IPS-18c (cell line): ENCODE measurements around the gene NEU4.

Source experiments
- H3K4me3 ChIP-seq: 2 replicates; pipeline ENCODE4 v1.7.0; 2013; ENCODE audit warnings: low read depth, mild to moderate bottlenecking, low read length, moderate library complexity; ENCODE audit not compliant: insufficient read depth
- H3K9me3 ChIP-seq: one replicate; pipeline ENCODE4 v1.6.1; 2013; ENCODE audit warnings: mild to moderate bottlenecking, low read length, moderate library complexity; ENCODE audit not compliant: control insufficient read depth, insufficient read depth

NEU4 gene

DNA sequence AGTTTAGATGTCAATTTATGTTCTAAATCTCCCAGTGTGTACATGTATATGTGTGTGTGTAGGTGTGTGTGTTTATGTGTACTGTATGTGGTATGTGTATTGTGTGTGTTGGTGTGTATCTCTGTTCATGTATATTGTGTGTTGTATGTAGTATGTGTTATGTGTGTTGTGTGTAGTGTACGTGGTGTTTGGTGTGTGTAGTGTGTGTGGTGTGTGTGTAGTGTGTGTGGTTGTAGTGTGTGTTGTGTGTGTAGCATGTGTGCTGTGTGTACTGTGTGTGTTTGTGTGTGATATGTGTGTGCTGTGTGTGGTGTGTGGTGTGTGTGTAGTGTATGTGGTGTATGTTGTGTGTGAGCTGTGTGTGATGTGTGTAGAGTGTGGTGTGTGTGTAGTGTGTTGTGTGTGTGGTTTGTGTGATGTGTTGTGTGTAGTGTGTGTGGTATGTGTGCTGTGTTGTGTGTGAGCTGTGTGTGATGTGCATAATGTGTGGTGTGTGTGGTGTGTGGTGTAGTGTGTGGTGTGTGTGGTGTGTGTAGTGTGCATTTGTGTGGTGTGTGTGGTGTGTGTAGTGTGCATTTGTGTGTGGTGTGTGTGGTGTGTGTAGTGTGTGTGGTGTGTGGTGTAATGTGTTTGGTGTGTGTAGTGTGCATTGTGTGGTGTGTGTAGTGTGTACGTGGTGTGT lies 55.3 kb downstream of the NEU4 start:
- no peaks in the 10 kb centered on the region for H3K9me3 ChIP-seq
- H3K4me3 ChIP-seq, result no peak overlapping the region

DNA sequence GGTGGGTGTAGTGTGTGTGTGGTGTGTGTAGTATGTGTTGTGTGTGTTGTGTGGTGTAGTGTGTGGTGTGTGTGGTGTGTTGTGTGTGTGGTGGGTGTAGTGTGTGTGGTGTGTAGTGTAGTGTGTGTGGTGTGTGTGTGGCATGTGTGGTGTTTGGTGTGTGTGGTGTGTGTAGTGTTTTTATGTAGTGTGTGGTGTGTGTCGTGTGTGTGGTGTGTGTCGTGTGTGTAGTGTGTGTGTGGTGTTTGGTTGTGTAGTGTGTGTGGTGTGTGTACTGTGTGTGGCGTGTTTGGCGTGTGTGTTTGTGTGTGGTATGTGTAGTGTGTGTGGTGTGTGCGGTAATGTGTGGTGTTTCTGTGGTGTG lies 55.8 kb downstream of the NEU4 start:
- H3K9me3 ChIP-seq, result no peaks in the 10 kb centered on the region
- H3K4me3 ChIP-seq, result no peak overlapping the region

DNA sequence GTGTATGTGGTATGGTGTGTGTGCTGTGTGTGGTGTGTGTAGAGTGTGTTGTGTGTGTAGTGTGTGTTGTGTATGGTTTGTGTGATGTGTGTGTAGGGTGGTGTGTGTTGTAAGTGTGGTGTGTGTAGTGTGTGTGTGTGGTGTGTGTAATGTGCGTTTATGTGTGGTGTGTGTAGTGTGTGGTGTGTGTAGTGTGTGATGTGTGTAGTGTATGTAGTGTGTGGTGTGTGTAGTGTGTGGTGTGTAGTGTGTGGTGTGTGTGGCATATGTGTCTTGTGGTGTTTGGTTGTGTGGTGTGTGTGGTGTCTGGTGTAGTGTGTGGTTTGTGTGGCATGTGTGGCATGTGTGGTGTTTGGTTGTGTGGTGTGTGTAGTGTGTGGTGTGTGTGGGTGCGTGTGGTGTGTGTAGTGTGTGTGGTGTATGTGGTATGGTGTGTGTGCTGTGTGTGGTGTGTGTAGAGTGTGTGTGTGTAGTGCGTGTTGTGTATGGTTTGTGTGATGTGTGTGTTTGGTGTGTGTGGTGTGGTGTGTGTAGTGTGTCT lies 56.5 kb downstream of the NEU4 start:
- H3K9me3 ChIP-seq, result no peaks in the 10 kb centered on the region
- H3K4me3 ChIP-seq, result no peak overlapping the region

GRCh38 chr2:241865957-241866789 lies 57.2 kb downstream of the NEU4 start:
- Histone ChIP-seq H3K4me3 (no peak overlapping the region), H3K9me3 (no peaks in the 10 kb centered on the region)
